Breast epithelium (tissue), 4 donors: ENCODE results near the gene TIGD3. TPM values are rescaled to one million over a fixed set of nuclear protein-coding genes. Genes with fewer than 3 reads are reported as not detected.
A peak's percentile ranks its signal among the peaks of the same experiment; 100 is the strongest.

ENCODE experiments used
- DNase-seq, 2 donors: peaks; one replicate each; pipeline ENCODE4 v3.0.0-alpha.2; 2019; ENCODE audit warnings: low spot score in 2 of 2
- H3K27ac ChIP-seq, 2 donors: fragments of 200-600 bp; sonication (generic) in 1 of 2; one replicate each; pipeline ENCODE4 v1.5.1; 2016 to 2019; ENCODE audit warnings: mild to moderate bottlenecking in 1 of 2
- H3K27me3 ChIP-seq, 2 donors: fragments of 200-600 bp; sonication (generic) in 1 of 2; one replicate each; pipeline versions ENCODE4 v1.5.1 to v1.6.0; 2017 to 2019; ENCODE audit warnings: control low read depth in 1 of 2, mild to moderate bottlenecking in 1 of 2
- H3K36me3 ChIP-seq: fragments of 200-600 bp; one replicate; pipeline ENCODE4 v1.5.1; 2019
- H3K4me1 ChIP-seq, 2 donors: fragments of 200-600 bp; sonication (generic); one replicate each; pipeline ENCODE4 v1.5.1; 2016 to 2019; ENCODE audit warnings: control low read depth in 1 of 2
- H3K4me3 ChIP-seq, 3 donors: fragments of 200-600 bp; sonication (generic); 1 replicate in 2 of 3; 2 replicates in 1 of 3; pipeline ENCODE4 v1.5.1; 2016 to 2019; ENCODE audit warnings: mild to moderate bottlenecking in 3 of 3, moderate library complexity in 2 of 3
- H3K9me3 ChIP-seq, 2 donors: fragments of 200-600 bp; sonication (generic) in 1 of 2; one replicate each; pipeline ENCODE4 v1.5.1; 2016 to 2019; ENCODE audit warnings: control low read depth in 1 of 2
- CTCF ChIP-seq, 3 donors: fragments of 450-650 bp; IDR thresholded peaks; one replicate each; pipeline ENCODE4 v1.5.1; 2016 to 2017; ENCODE audit warnings: antibody characterized with exemption in 3 of 3, mild to moderate bottlenecking in 3 of 3, moderate library complexity in 3 of 3
- POLR2A ChIP-seq: fragments of 450-650 bp; IDR thresholded peaks from one replicate; pipeline ENCODE4 v1.6.1; 2016; ENCODE audit warnings: antibody characterized with exemption, mild to moderate bottlenecking, moderate library complexity
- POLR2AphosphoS5 ChIP-seq, 3 donors: sonication (generic); formaldehyde crosslinking; IDR thresholded peaks; one replicate each; pipeline ENCODE4 v1.6.1; 2017; ENCODE audit warnings: antibody characterized with exemption in 3 of 3
- intact Hi-C: fragments of 100-400 bp; cut with DNase I; formaldehyde crosslinking; loops from one replicate; pipeline ENCODE4 v1.15.1; 2023; ENCODE audit warnings: low total_unique reads
- total RNA-seq, 3 donors: library from RNA; depleted of rRNA; stranded (reverse); fragments of >200 nt; gene quantifications; one replicate each; pipeline ENCODE4 v1.1.0, GENCODE V29; 2016

TIGD3 gene
- total RNA-seq, 3 donors from 2014 or later = 0.29 to 1.3 TPM; not detected in 1

GRCh38 chr11:65352783-65353182 lies 1.8 kb upstream of the TIGD3 start:
- Histone ChIP-seq H3K36me3 (no peaks in the 10 kb centered on the region), H3K9me3 (no peaks in the 10 kb centered on the region), H3K4me3 (no peak overlapping the region), H3K4me1 (peaks cover 4 to 5% of the 10 kb centered on the region in 2 donors), H3K27ac (no peak overlapping the region), H3K27me3 (peaks cover 0 to 9% of the 10 kb centered on the region in 2 donors)
- intact Hi-C loops = no loop called here
- no peak for TF ChIP-seq POLR2A
- TF ChIP-seq CTCF (IDR thresholded peaks at IDR 0.05) = peak in 1 of 3 donors; percentile 16
- TF ChIP-seq POLR2AphosphoS5 (IDR thresholded peaks at IDR 0.05) = no peak
- no peak for DNase-seq

DNA sequence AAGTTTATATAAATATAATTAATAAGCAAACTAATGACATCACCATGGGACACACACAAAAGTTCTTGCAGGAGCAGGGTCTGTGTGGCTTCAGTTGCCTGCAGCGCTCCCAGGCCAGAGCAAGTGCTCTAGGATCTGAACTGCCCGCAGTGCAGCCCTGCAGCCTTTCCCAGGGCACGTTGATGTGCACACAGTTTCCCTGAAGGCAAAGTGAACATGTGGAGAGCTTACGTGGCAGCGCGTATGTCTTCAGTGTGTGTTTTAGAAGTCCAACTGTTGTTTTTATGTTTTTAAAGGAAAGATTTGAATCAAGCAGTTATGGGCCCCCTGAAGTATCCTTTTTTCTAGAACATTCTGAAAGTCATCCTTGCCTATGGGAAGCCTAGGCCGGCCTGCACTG lies 1.2 kb upstream of the TIGD3 start:
- Histone ChIP-seq H3K36me3 (no peaks in the 10 kb centered on the region), H3K27ac (no peak overlapping the region), H3K9me3 (no peaks in the 10 kb centered on the region), H3K4me3 (no peak overlapping the region), H3K4me1 (peaks cover 4 to 5% of the 10 kb centered on the region in 2 donors), H3K27me3 (peaks cover 0 to 9% of the 10 kb centered on the region in 2 donors)
- intact Hi-C loops = no loop called here
- TF ChIP-seq POLR2A (no peak), CTCF (IDR thresholded peaks at IDR 0.05) (no peak), POLR2AphosphoS5 (IDR thresholded peaks at IDR 0.05) (no peak)
- DNase-seq = no peak

DNA sequence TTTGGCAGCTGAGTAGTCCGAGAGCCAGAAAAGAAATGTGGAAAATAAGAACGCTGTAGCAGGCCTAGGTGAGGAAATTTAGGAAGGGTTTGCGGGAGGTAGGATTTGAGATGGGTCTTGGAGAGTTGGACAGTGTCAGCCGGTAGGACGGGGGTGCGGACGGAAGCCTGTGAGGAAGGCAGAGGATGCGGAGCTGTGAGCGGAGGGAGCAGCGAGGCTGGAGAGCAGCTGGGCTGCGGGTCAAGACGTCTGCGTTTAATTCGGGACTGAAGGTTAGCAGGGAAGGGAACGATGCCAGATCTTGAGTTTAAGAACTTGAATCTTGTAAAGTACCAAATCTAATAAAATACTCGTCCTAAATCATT lies 669 bp upstream of the TIGD3 start:
- no peak for TF ChIP-seq POLR2A
- TF ChIP-seq POLR2AphosphoS5 (IDR thresholded peaks at IDR 0.05) = no peak
- no peak for TF ChIP-seq CTCF (IDR thresholded peaks at IDR 0.05)
- DNase-seq = no peak
- Histone ChIP-seq H3K36me3 (no peaks in the 10 kb centered on the region), H3K4me3 (peak overlapping the region; percentile 63 to 84 (median 78)), H3K27ac (peak overlapping the region; percentile 58 to 62), H3K4me1 (peaks cover 4 to 5% of the 10 kb centered on the region in 2 donors), H3K27me3 (peaks cover 0 to 9% of the 10 kb centered on the region in 2 donors), H3K9me3 (no peaks in the 10 kb centered on the region)
- intact Hi-C loops = no loop called here

DNA sequence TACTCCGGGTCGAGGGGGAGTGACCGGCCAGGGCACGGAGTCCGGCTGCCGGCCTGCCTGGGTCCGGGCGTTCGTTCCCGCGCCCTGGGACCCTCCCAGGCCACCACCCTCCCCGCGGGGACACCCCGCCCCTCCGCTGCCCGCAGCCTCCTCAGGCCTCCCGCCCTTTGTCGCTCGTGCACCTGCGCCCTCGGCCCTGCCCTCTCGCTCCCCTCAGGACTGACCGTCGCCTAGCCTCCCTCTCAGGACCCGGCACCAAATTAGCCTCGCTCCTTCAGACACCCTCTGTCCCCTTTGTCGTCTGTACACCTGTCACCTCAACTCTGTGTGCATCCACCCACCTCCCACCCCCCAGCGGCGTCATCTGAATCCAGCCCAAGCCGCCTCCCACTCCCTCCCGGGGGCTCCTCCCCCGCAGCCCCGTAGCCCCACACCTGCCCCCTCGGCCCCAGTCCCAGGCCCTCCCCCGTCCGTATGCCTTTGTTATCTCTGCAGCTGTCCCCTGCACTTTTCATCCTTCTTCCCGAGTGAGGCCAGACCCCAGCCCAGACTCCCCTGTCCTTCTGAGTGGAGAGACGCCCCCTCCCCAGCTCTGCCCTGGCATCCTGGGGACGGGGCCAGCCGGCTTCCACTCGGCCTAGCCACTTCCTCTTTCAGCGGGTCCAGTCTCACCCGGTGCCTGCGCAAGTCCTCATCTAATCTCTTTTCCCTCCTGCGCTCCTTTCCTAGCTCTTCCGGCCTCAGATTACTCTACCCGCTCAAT lies 643 bp downstream of the TIGD3 start:
- Histone ChIP-seq H3K4me3 (peak overlapping the region; percentile 63 to 84 (median 78)), H3K9me3 (no peaks in the 10 kb centered on the region), H3K4me1 (peaks cover 4 to 5% of the 10 kb centered on the region in 2 donors), H3K27me3 (peaks cover 0 to 9% of the 10 kb centered on the region in 2 donors), H3K36me3 (no peaks in the 10 kb centered on the region), H3K27ac (peak overlapping the region; percentile 58 to 62)
- no peak for TF ChIP-seq POLR2A
- TF ChIP-seq CTCF (IDR thresholded peaks at IDR 0.05) = no peak
- intact Hi-C loops = no loop called here
- peak in 1 of 2 donors; percentile 55 for DNase-seq

- H3K4me3 ChIP-seq = peak overlapping the region; percentile 63 to 84 (median 78)
- no peak overlapping the region for H3K27ac ChIP-seq
- H3K9me3 ChIP-seq = no peaks in the 10 kb centered on the region
- intact Hi-C loops = no loop called here
- H3K36me3 ChIP-seq = no peaks in the 10 kb centered on the region
- TF ChIP-seq POLR2AphosphoS5 (IDR thresholded peaks at IDR 0.05) (no peak), CTCF (IDR thresholded peaks at IDR 0.05) (no peak), POLR2A (no peak)
- peak in 1 of 2 donors; percentile 59 for DNase-seq
- peaks cover 4 to 5% of the 10 kb centered on the region in 2 donors for H3K4me1 ChIP-seq
- peaks cover 0 to 9% of the 10 kb centered on the region in 2 donors for H3K27me3 ChIP-seq
These were observed 1.3 kb downstream of the TIGD3 start for GRCh38 chr11:65355776-65356393.
